GM08714 (cell line): ENCODE data around the gene ADRA2C.

Experiments
- H3K4me3 ChIP-seq: fragments of 200-500 bp; sonication (Bioruptor generic); 2 replicates; pipeline ENCODE4 v1.5.1; 2014; ENCODE audit warnings: mild to moderate bottlenecking, low read length, inconsistent platforms
- ZNF274 ChIP-seq: IDR thresholded peaks from 2 replicates; pipeline ENCODE4 v1.6.1; 2012; ENCODE audit warnings: mild to moderate bottlenecking, low read depth, low read length

ADRA2C gene

DNA sequence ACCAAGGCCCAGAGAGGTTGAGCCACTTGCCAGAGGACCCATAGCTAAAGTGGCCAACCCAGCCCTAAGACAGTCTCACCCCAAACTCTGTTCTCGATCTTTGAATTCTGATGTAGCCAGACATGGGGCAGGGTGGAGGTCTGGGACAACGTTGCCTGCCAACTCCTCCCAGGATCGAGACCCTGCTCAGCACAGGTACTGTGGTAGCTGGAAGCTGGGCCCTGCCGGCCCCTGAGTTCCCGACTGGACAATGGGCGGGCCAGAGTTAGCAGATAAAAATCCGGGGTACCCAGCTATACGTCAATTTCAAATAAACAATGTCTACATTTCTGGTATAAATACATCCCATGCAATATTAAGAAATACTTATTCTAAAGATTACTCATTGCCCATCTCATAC is 35.3 kb downstream of the ADRA2C start:
- TF ChIP-seq ZNF274: no peak
- no peak overlapping the region for H3K4me3 ChIP-seq

DNA sequence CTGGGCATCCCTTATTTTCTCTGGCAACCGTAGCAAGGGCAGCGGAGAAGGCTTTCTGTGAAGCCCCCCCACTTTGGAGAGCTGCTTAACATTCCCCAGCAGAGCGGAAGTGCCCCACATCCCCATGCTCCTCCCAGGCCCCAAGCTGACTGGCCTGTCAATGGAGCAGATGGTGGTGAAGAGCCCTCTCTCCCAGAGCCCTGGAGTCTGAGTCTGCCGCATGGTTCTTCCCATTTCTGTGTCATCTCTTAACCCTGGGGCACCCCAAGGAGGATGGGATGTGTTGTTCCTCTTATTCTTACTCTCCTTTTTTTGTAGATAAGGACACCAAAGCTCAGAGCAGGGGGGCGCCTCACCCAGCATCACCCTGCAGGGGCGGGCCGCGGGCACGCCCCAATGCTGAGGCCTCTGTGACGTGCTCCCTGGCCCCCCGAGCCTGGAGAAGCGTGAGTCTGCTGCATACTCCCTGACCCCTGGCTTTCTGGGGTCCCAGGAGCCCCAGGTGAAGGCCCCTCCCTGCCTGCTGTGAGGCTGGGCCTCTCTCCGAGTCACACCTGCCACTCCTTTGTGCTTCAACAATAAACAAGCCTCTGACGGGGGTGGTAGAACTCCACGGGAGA is 35.9 kb downstream of the ADRA2C start:
- H3K4me3 ChIP-seq: no peak overlapping the region
- TF ChIP-seq ZNF274: no peak

DNA sequence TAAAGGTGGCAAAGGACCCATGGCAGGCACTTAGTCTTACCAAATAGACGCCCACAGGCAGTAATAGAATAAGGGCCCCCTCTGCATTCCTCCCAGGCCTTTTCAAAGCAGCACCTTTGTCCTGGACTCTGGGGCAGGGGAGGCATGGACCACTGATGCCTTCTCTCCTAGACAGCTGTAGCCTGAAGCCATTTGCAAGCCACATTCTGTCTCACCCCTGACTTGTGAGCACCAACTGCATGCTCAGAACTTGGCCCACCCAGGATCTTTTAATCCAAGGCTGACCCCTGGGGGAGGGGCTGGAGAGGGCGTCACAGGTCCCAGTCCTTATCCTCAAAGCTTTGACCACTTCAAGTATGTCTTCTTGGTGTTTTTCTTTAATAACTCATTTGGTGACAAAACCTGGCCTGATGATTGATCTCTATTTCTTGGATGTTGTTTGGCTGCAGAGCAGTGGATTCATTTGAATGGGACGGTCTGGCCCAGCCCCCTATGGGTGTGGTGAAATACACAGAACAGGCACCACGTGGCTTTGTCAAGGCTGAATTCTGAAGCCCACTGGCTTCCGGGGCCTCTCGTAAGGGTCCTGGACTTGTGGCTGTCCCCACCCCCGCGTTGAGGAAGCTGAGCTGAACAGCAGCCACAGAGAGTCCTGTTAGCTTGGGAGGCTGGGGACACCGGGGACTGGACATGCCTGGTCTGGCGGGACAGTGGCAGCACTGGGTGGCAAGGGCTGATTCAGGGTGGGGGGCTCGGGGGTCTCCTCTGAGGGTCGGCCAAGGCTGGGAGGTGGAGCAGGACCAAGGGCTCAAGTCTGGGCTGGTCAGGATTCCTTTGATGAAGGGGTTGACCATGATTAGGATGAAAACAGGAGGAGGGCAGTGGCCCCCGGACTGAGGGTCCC is 36.6 kb downstream of the ADRA2C start:
- no peak for TF ChIP-seq ZNF274
- H3K4me3 ChIP-seq: no peak overlapping the region

DNA sequence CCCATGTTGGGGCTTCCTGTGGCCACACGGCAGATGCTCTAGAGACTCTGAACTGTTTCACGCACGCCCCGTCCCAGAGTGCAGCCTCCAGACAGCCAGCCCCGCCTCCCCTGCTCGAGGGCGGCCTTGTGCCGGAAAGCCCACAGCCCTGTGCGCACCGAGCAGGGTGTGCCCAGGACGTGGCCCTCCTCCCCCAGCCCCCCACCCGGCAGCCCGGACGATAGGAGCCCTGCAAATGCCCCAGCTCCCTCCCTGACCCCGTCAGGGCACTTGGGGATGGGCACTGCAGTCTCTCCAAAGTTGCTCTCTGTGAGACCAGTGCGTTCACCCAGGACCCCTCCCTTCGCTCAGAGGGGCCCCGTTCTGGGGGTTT is 37.3 kb downstream of the ADRA2C start:
- H3K4me3 ChIP-seq: no peak overlapping the region

DNA sequence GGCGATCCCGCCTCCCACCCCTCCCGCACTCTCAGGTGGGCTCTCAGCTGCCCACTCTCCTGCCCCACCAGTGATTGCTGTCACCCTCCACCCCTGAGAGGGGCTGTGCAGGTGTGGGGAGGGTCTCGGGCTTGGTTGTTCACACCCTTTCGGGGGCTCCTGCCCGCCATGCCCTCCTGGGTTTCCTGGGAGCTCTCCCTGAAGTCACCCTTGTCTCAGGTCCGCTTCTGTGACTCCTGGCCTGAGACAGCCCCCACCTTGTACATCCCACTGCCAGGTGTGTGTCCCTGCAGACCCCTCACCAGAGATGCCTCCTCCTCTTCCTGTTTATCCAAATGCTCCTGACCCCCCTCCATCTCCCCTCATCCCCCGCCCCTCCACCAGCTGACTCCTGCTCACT is 37.8 kb downstream of the ADRA2C start:
- H3K4me3 ChIP-seq: no peak overlapping the region
- TF ChIP-seq ZNF274: no peak

More for the DNA sequence above, 37.3 kb downstream of the ADRA2C start:
- no peak for TF ChIP-seq ZNF274

DNA sequence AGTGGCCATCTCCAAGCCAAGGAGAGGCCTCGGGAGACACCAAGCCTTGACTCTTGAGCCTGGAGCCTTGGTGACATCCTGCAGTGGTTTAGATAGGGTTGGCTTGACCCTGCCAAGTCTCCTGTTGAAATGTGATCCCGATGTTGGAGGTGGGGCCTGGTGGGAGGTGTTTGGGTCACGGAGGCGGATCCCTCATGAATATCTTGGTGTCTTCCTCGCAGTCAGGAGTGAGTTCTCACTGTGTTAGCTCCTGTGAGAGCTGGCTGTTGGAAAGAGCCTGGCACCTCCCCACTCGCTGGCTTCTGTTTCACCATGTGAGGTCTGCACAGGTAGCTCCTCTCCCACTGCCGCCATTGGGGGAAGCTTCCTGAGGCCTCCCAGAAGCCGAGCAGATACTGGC is 38.8 kb downstream of the ADRA2C start:
- no peak overlapping the region for H3K4me3 ChIP-seq
- no peak for TF ChIP-seq ZNF274

DNA sequence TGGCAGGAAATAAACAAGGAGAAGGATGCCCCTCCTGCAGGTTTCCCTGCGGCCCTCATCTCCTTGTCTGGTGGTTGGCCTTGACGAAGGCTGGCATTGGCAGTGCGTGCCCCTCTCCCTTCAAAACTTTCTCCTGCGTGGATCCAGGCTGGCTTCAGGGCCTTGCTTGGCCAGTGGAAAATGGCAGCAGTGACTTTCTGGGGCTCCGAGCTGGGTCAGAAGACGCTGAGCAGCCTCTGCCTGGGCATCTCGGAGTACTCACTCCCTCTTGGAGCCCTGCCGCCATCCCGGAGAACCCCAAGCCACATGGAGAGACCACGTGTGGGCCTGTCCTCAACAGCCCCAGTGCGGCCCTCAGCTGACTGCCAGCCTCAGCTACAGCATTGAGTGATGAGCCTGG is 39.5 kb downstream of the ADRA2C start:
- H3K4me3 ChIP-seq: no peak overlapping the region
- no peak for TF ChIP-seq ZNF274

DNA sequence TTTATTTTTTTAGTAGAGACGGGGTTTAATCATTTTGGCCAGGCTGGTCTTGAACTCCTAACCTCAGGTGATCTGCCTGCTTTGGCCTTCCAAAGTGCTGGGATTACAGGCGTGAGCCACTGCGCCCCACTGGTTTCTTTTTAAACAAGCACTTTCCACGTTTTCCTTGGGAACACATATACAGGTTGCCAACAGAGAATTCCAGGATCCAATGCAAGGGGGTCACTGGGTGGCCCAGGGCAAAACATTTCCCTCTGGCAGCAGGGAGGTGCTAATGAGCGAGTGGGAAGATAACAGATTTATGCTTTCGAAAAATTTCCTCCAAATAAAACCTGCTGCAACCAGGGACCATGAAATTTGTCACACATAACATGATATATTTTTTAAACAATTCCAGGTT is 41.1 kb downstream of the ADRA2C start:
- H3K4me3 ChIP-seq: no peak overlapping the region
- no peak for TF ChIP-seq ZNF274

DNA sequence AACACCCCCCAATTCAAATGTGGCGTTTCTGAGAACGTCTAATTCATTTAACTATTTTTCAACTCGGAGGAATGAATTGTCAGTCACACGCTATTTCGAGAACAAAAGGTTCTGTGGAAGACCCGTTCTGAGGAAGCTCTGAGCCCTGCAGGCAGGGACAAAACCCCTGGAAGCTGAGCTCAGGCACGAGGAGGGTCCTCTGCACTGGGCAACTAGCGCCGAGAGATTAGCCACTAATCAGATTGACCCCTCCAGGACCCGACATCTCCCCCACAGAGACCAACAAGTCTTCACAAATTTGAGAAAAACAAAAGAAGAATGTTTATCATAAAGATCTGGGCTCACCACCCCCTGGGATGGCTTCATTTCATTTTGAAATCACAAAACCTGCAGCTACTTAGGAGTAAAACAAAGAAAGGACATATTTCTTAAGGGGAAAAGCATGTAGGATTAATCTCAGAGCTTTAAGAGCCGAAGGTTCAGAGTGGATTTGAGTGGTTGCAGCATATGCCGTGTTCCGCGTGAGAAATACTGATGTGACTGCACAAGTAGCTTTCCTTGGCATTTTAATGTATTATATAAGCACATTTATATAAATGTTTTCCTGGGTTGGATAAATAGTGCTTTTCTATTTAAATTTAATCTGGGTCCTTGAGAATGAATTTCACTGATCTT is 41.8 kb downstream of the ADRA2C start:
- TF ChIP-seq ZNF274: no peak
- no peak overlapping the region for H3K4me3 ChIP-seq

DNA sequence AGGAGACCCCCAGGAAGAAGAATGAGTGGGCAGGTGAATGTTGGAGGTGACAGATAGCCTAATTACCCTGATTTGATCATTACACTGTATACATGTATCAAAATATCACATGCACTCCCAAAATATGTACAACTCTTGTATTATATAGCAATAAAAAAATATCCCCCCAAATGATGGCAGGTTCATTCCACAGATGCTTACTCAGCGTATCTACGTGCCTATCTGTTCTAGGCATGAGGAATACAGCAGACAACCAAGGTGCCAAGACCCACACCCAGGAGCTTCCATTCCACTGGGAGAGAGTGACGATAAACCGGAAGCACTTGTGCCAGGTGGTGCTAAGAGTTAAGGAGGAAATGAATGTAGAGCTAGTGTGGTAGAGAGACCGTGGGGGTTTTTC is 42.4 kb downstream of the ADRA2C start:
- no peak overlapping the region for H3K4me3 ChIP-seq
- no peak for TF ChIP-seq ZNF274

DNA sequence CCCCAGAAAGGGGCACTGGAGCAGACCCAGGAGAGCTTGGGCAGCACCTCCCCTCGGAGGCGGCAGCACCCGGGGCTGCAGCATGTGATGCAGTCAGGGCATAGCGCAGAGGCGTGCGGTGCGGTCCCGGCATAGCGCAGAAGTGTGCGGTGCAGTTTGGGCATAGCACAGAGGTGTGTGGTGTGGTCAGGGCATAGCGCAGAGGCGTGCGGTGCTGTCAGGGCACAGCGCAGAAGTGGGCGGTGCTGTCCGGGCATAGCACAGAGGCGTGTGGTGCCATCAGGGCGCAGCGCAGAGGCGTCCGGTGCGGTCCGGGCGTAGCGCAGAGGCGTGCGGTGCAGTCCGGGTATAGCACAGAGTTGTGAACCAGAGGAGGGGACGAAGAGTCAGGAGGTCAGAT is 42.8 kb downstream of the ADRA2C start:
- TF ChIP-seq ZNF274: no peak
- H3K4me3 ChIP-seq: no peak overlapping the region

DNA sequence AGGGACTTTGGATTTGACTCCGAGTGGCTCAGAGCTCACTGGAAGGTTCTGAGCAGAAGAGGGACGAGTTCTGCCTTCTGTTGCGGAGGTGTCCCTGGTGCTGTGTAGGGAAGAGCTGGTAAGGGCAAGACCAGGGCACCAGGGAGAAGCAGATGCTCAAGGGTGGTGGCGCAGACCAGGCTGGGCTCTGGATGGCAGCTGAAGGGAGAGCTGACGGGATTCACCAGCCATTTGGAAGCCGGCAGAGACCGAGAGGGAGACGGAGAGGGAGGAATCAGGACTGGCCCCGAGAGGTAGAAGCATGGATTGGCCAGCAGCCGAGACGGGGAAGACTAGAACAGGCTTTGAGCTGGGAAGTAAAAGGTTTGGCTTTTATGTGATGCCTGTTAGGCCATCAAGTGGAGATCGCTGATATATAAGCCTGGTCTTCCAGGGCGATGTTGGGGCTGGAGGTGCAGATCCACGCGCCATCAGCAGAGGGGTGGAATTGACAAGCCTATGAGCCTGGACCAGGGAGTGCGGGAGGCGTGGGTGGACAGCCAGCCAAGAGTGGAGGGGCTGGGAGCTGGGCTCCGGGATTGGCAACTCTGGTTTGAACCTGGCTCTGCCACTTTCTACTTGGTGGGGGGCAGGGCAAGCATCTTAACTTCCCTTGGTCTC is 43.4 kb downstream of the ADRA2C start:
- H3K4me3 ChIP-seq: no peak overlapping the region
- no peak for TF ChIP-seq ZNF274

DNA sequence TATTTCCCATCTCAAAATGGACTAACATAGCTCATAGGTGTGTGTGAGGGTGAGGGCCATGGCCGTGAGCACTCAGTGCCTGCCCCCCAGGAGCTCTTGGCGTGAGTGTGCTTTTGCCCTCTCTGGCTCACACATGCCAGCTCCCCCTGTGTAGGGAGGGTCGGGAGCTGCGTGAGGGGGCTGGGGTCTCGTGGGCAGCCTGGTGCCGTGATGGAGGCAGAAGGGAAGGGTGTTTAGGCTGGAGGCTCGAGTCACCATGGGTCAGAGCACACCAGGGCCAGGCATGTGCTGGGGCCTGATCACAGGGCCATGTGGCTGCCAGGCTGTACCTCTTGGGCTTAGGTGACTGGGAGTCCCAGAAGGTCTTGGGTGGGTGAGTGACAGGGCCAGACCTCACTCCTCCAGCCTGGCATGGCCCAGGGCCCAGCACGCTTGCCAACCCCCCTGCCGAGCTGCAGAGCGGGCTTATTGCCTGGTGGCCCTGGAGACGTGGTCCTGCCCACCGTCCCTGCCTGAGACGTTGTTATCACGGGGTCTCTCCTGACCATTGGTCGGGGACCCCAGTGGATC is 44.0 kb downstream of the ADRA2C start:
- TF ChIP-seq ZNF274: no peak

More for the DNA sequence above, 44.0 kb downstream of the ADRA2C start:
- no peak overlapping the region for H3K4me3 ChIP-seq
